Natural killer cell (primary cell): ENCODE measurements around the gene SLC2A13. TPM values are rescaled to one million over a fixed set of nuclear protein-coding genes. Genes with fewer than 3 reads are reported as not detected.

ENCODE experiments used
- ATAC-seq, 3 donors: fragments of 150-1000 bp in 2 of 3; fragments of 200-7000 bp in 1 of 3; cut with Tn5 transposase; 1 replicate in 1 of 3; 2 replicates in 2 of 3; pipeline ENCODE4 v1.10.0; 2021; ENCODE audit warnings: mild to moderate bottlenecking in 2 of 3, moderate library complexity in 2 of 3
- DNase-seq, 2 donors: peaks; one replicate each; pipeline versions ENCODE4 v3.0.0 to v3.0.0-alpha.2; 2013 to 2021; ENCODE audit warnings: mixed read lengths in 1 of 2
- H3K27ac ChIP-seq: one replicate; pipeline ENCODE4 v1.5.1; 2013; ENCODE audit warnings: mild to moderate bottlenecking, low read length
- H3K27me3 ChIP-seq: one replicate; pipeline ENCODE4 v1.6.1; 2013; ENCODE audit warnings: low read length; ENCODE audit not compliant: control insufficient read depth, insufficient read depth
- H3K36me3 ChIP-seq: one replicate; pipeline ENCODE4 v1.6.1; 2013; ENCODE audit warnings: low read length; ENCODE audit not compliant: control insufficient read depth, insufficient read depth
- H3K4me1 ChIP-seq: one replicate; pipeline ENCODE4 v1.6.1; 2013; ENCODE audit warnings: low read length; ENCODE audit not compliant: control insufficient read depth, insufficient read depth
- H3K4me3 ChIP-seq: one replicate; pipeline ENCODE4 v1.5.1; 2013; ENCODE audit warnings: low read length
- H3K9me3 ChIP-seq: one replicate; pipeline ENCODE4 v1.6.1; 2013; ENCODE audit warnings: low read length; ENCODE audit not compliant: control insufficient read depth, insufficient read depth
- H3K27ac Mint-ChIP-seq, 2 donors: one replicate each; pipeline ENCODE4 v1.8.0; 2022; ENCODE audit warnings: mild to moderate bottlenecking in 2 of 2, mixed read lengths in 2 of 2, moderate library complexity in 1 of 2
- H3K27me3 Mint-ChIP-seq, 2 donors: one replicate each; pipeline ENCODE4 v1.8.0; 2022; ENCODE audit warnings: low read depth in 2 of 2, mixed read lengths in 2 of 2
- H3K36me3 Mint-ChIP-seq: one replicate; pipeline ENCODE4 v1.8.0; 2022; ENCODE audit warnings: mixed read lengths
- H3K4me1 Mint-ChIP-seq, 2 donors: one replicate each; pipeline ENCODE4 v1.8.0; 2022; ENCODE audit warnings: mixed read lengths in 2 of 2
- H3K4me3 Mint-ChIP-seq: one replicate; pipeline ENCODE4 v1.8.0; 2022; ENCODE audit warnings: mild to moderate bottlenecking, moderate library complexity, mixed read lengths
- H3K9me3 Mint-ChIP-seq, 2 donors: one replicate each; pipeline ENCODE4 v1.8.0; 2022; ENCODE audit warnings: mixed read lengths in 2 of 2
- CTCF ChIP-seq: fragments of 200-600 bp; IDR thresholded peaks from one replicate; pipeline ENCODE4 v1.8.0; 2022; ENCODE audit warnings: antibody characterized with exemption
- WGBS: methylation state at CpG from one replicate; pipeline ENCODE4 v1.1.7; 2013; ENCODE audit warnings: missing lambda C conversion rate; ENCODE audit not compliant: insufficient coverage; 5-methylcytosine and 5-hydroxymethylcytosine counted together
- intact Hi-C: fragments of 100-400 bp; cut with micrococcal nuclease; formaldehyde crosslinking; loops from one replicate; pipeline ENCODE4 v1.14.2; 2022
- total RNA-seq, 4 donors: library from RNA; stranded (reverse); fragments of 120-200 nt in 1 of 4; gene quantifications; one replicate each; pipeline versions ENCODE4 v1.2.3 to v1.2.4, GENCODE V29; 2013 to 2022

SLC2A13 gene
- total RNA-seq, 3 donors from 2014 or later (not counting 1 experiment from before 2014, with no cell fraction given): 6.0 to 10.9 (median 8.7) TPM

DNA sequence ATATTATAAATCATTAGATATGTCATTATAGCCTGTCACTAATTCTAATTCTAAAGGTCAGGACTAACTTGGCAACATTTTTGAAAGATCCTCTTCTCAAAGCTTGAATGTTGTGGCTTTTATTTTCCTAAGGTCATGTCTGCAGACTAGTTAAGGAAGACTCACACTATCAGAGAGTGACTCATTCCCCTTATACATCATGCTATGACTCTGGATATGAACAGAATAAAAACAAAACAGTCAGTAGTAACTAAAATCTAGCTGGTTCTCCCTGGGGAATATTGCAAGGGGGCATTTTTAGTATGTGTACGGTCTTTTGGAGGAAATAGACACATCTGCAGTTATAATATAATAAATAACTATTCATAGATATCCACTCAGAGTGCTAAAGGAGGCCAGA, 170.6 kb downstream of the SLC2A13 start:
- Histone ChIP-seq H3K27me3 (no peaks in the 10 kb centered on the region), H3K27ac (no peak overlapping the region), H3K9me3 (no peaks in the 10 kb centered on the region), H3K4me1 (no peaks in the 10 kb centered on the region), H3K36me3 (no peaks in the 10 kb centered on the region), H3K4me3 (no peak overlapping the region)
- Mint-ChIP-seq H3K27ac (no peak overlapping the region), H3K36me3 (no peaks in the 10 kb centered on the region), H3K4me3 (no peak overlapping the region), H3K27me3 (no peaks in the 10 kb centered on the region), H3K4me1 (no peaks in the 10 kb centered on the region), H3K9me3 (no peaks in the 10 kb centered on the region)
- no peak for TF ChIP-seq CTCF
- no CpG with 5 or more reads among the region's 1 CpG for WGBS
- intact Hi-C loops: no loop called here
- ATAC-seq (no peak), DNase-seq (no peak)

DNA sequence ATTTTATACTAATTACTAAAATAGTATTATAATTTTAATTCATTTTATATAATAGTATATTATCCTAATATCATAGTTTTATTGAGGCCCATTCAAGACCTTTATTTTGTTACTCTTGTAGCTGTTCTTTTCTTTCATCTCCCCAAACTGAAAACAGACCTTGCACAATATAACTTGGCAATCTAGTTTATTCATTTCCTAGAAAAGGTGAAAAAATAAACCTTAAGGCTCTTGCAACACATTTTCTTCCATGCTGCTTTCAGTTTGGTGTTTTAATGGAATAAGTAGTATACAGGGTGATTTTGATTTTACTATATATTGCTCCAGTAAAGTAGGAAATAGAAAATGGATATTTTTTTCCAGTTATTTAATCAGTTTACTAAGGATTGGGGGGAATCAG, 174.0 kb downstream of the SLC2A13 start:
- H3K4me1 Mint-ChIP-seq: no peaks in the 10 kb centered on the region
- H3K27me3 ChIP-seq: no peaks in the 10 kb centered on the region
- H3K9me3 ChIP-seq: no peaks in the 10 kb centered on the region
- no peaks in the 10 kb centered on the region for H3K9me3 Mint-ChIP-seq
- no peak for ATAC-seq
- H3K27me3 Mint-ChIP-seq: no peaks in the 10 kb centered on the region
- no peak overlapping the region for H3K27ac ChIP-seq
- no peak for DNase-seq
- intact Hi-C loops: no loop called here
- no peaks in the 10 kb centered on the region for H3K4me1 ChIP-seq
- no peak overlapping the region for H3K27ac Mint-ChIP-seq
- H3K4me3 Mint-ChIP-seq: no peak overlapping the region
- no peaks in the 10 kb centered on the region for H3K36me3 Mint-ChIP-seq
- H3K4me3 ChIP-seq: no peak overlapping the region
- no peaks in the 10 kb centered on the region for H3K36me3 ChIP-seq
- no peak for TF ChIP-seq CTCF

DNA sequence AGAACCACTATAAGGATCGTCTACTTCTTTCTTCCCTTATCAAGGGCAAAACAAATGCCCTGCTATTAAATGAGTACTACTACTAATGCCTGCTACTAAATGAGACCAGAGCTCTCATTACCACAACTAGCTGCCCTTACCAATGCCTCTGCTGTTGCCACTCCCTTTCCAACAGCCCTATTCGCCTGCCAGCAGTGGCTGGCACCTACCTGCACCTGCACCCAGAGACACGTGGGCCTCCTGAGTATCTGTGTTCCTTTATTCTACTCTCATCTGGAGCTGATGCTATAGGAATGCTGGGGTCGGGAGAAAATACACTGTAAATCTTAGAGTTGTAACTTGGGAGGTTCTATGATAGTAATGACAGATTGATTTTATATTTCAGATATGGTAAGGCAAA, 174.7 kb downstream of the SLC2A13 start:
- Mint-ChIP-seq H3K36me3 (no peaks in the 10 kb centered on the region), H3K9me3 (no peaks in the 10 kb centered on the region), H3K4me3 (no peak overlapping the region), H3K27ac (no peak overlapping the region), H3K4me1 (no peaks in the 10 kb centered on the region), H3K27me3 (no peaks in the 10 kb centered on the region)
- no peak for TF ChIP-seq CTCF
- Histone ChIP-seq H3K4me1 (no peaks in the 10 kb centered on the region), H3K36me3 (no peaks in the 10 kb centered on the region), H3K27me3 (no peaks in the 10 kb centered on the region), H3K4me3 (no peak overlapping the region), H3K9me3 (no peaks in the 10 kb centered on the region), H3K27ac (no peak overlapping the region)
- intact Hi-C loops: no loop called here
- 69% methylated on average over 4 of the region's 4 CpGs for WGBS
- DNase-seq (no peak), ATAC-seq (no peak)

DNA sequence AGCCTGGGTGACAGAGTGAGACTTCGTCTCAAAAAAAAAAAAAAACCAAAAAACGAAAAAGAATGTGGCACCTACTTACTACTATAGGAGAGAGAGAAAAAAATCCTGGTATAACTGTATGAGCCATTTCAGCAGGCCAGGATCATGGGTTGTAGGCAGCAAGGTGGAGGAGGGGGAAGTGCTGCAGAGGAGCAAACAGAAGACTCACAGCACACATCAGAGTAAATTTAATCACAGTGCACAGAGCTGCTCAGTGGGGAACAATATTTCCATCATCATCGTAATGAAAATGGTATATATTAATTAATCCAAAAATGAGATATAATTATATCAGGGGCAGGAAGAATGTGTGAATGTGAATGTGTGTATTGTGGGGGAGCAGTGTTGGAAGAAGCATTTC, 175.8 kb downstream of the SLC2A13 start:
- ATAC-seq (no peak), DNase-seq (no peak)
- WGBS: no CpG with 5 or more reads among the region's 3 CpGs
- H3K4me3 ChIP-seq: no peak overlapping the region
- no peaks in the 10 kb centered on the region for H3K9me3 ChIP-seq
- H3K36me3 ChIP-seq: no peaks in the 10 kb centered on the region
- TF ChIP-seq CTCF: no peak
- no peak overlapping the region for H3K4me3 Mint-ChIP-seq
- intact Hi-C loops: no loop called here
- no peaks in the 10 kb centered on the region for H3K4me1 ChIP-seq
- no peaks in the 10 kb centered on the region for H3K27me3 ChIP-seq
- no peak overlapping the region for H3K27ac ChIP-seq
- no peak overlapping the region for H3K27ac Mint-ChIP-seq
- no peaks in the 10 kb centered on the region for H3K27me3 Mint-ChIP-seq
- H3K4me1 Mint-ChIP-seq: no peaks in the 10 kb centered on the region
- H3K36me3 Mint-ChIP-seq: no peaks in the 10 kb centered on the region
- no peaks in the 10 kb centered on the region for H3K9me3 Mint-ChIP-seq
